CD14-positive monocyte (primary cell): ENCODE data around the gene ITGB8. TPM values are rescaled to one million over a fixed set of nuclear protein-coding genes. Genes with fewer than 3 reads are reported as not detected.

Experiments used
- DNase-seq, 3 donors: peaks; one replicate each; pipeline ENCODE4 v3.0.0-alpha.2; 2011 to 2022
- H2AFZ ChIP-seq: 2 replicates; pipeline ENCODE4 v1.6.0; 2012; ENCODE audit warnings: mild to moderate bottlenecking, low read depth, low read length, inconsistent platforms; ENCODE audit not compliant: insufficient read depth, poor library complexity, severe bottlenecking
- H3K27ac ChIP-seq, 2 donors: 1 replicate in 1 of 2; 2 replicates in 1 of 2; pipeline ENCODE4 v1.5.1; 2012 to 2013; ENCODE audit warnings: low read length in 2 of 2, control low read depth in 1 of 2, inconsistent platforms in 1 of 2, low read depth in 1 of 2, mild to moderate bottlenecking in 1 of 2
- H3K27me3 ChIP-seq, 2 donors: one replicate each; pipeline versions ENCODE4 v1.6.0 to v1.6.1; 2011 to 2013; ENCODE audit warnings: low read length in 2 of 2; ENCODE audit not compliant: control insufficient read depth in 2 of 2, insufficient read depth in 2 of 2
- H3K36me3 ChIP-seq, 2 donors: replicated peaks in 1 of 2; 1 replicate in 1 of 2; 2 replicates in 1 of 2; pipeline versions ENCODE4 v1.5.1 to v1.6.1; 2012 to 2013; ENCODE audit warnings: low read length in 2 of 2, control low read depth in 1 of 2, inconsistent platforms in 1 of 2, mild to moderate bottlenecking in 1 of 2; ENCODE audit not compliant: insufficient read depth in 2 of 2, control insufficient read depth in 1 of 2
- H3K4me1 ChIP-seq, 2 donors: 1 replicate in 1 of 2; 2 replicates in 1 of 2; pipeline versions ENCODE4 v1.5.1 to v1.6.1; 2012 to 2013; ENCODE audit warnings: low read length in 2 of 2, control low read depth in 1 of 2, inconsistent platforms in 1 of 2, mild to moderate bottlenecking in 1 of 2, moderate library complexity in 1 of 2; ENCODE audit not compliant: insufficient read depth in 2 of 2, control insufficient read depth in 1 of 2
- H3K4me2 ChIP-seq: replicated peaks from 2 replicates; pipeline ENCODE3; 2012; ENCODE audit warnings: low read length, moderate library complexity, mild to moderate bottlenecking; ENCODE audit not compliant: poor library complexity, severe bottlenecking; ENCODE audit errors: extremely low read depth
- H3K4me3 ChIP-seq, 3 experiments: fragments of 200-600 bp in 1 of 3; sonication (generic) in 1 of 3; replicated peaks in 1 of 3; 1 replicate in 2 of 3; 2 replicates in 1 of 3; pipeline ENCODE4 v1.5.1; 2011 to 2013; ENCODE audit warnings: low read length in 3 of 3, mild to moderate bottlenecking in 3 of 3, control low read depth in 2 of 3, low read depth in 2 of 3, inconsistent platforms in 1 of 3, moderate library complexity in 1 of 3
- H3K79me2 ChIP-seq: 2 replicates; pipeline ENCODE4 v1.6.0; 2012; ENCODE audit warnings: mild to moderate bottlenecking, control low read depth, inconsistent platforms, low read length, moderate library complexity; ENCODE audit not compliant: insufficient read depth
- H3K9ac ChIP-seq: 2 replicates; pipeline ENCODE4 v1.6.0; 2017; ENCODE audit warnings: low read length, mild to moderate bottlenecking; ENCODE audit not compliant: insufficient read depth, poor library complexity, severe bottlenecking
- H3K9me3 ChIP-seq, 2 donors: replicated peaks in 1 of 2; 1 replicate in 1 of 2; 2 replicates in 1 of 2; pipeline versions ENCODE4 v1.5.1 to v1.6.1; 2012 to 2013; ENCODE audit warnings: low read length in 2 of 2, control low read depth in 1 of 2; ENCODE audit not compliant: control insufficient read depth in 1 of 2, insufficient read depth in 1 of 2
- H4K20me1 ChIP-seq: 2 replicates; pipeline ENCODE4 v1.6.0; 2012; ENCODE audit warnings: mild to moderate bottlenecking, low read length, control low read depth, moderate library complexity; ENCODE audit not compliant: insufficient read depth
- H3K27ac Mint-ChIP-seq, 7 donors: one replicate each; pipeline ENCODE4 v1.8.0; 2020; ENCODE audit warnings: mild to moderate bottlenecking in 7 of 7, mixed read lengths in 7 of 7, moderate library complexity in 6 of 7, inconsistent platforms in 2 of 7
- H3K27me3 Mint-ChIP-seq, 3 donors: one replicate each; pipeline ENCODE4 v1.8.0; 2021 to 2022; ENCODE audit warnings: low read depth in 3 of 3, mild to moderate bottlenecking in 3 of 3, mixed read lengths in 3 of 3, moderate library complexity in 3 of 3, inconsistent platforms in 1 of 3
- H3K36me3 Mint-ChIP-seq, 2 donors: one replicate each; pipeline ENCODE4 v1.8.0; 2020; ENCODE audit warnings: mixed read lengths in 2 of 2, inconsistent platforms in 1 of 2, mild to moderate bottlenecking in 1 of 2
- H3K4me1 Mint-ChIP-seq: one replicate; pipeline ENCODE4 v1.8.0; 2020; ENCODE audit warnings: mild to moderate bottlenecking, mixed read lengths
- H3K4me3 Mint-ChIP-seq, 2 donors: one replicate each; pipeline ENCODE4 v1.8.0; 2020; ENCODE audit warnings: mild to moderate bottlenecking in 2 of 2, mixed read lengths in 2 of 2, moderate library complexity in 1 of 2
- H3K9me3 Mint-ChIP-seq, 7 donors: one replicate each; pipeline ENCODE4 v1.8.0; 2020 to 2022; ENCODE audit warnings: mixed read lengths in 7 of 7, mild to moderate bottlenecking in 6 of 7, moderate library complexity in 6 of 7, inconsistent platforms in 2 of 7
- WGBS: methylation state at CpG from one replicate; pipeline ENCODE4 v1.1.5; 2013; ENCODE audit warnings: missing lambda C conversion rate; ENCODE audit not compliant: insufficient coverage; 5-methylcytosine and 5-hydroxymethylcytosine counted together
- intact Hi-C, 2 donors: fragments of 100-400 bp; cut with micrococcal nuclease; formaldehyde crosslinking; loops; one replicate each; pipeline versions ENCODE4 v1.15.0 to v1.15.1; 2023
- polyA plus RNA-seq, 3 donors: library from polyadenylated mRNA; depleted of rRNA in 1 of 3; unstranded in 2 of 3; stranded (reverse) in 1 of 3; fragments of 300-500 nt in 2 of 3; fragments of >200 nt in 1 of 3; fragmentation: Illumina TruSeq in 2 of 3; gene quantifications; 1 replicate in 2 of 3; 2 replicates in 1 of 3; pipeline ENCODE4 v1.2.3, GENCODE V29; 2012 to 2021
- TF ChIP-seq, protein P1 (sequence below): fragments of 200-600 bp; IDR thresholded peaks from one replicate; pipeline ENCODE4 v1.8.0; 2022; ENCODE audit warnings: antibody characterized with exemption, mild to moderate bottlenecking

The ITGB8 gene
- polyA plus RNA-seq, 3 donors = 0.01 to 0.28 (median 0.19) TPM

DNA sequence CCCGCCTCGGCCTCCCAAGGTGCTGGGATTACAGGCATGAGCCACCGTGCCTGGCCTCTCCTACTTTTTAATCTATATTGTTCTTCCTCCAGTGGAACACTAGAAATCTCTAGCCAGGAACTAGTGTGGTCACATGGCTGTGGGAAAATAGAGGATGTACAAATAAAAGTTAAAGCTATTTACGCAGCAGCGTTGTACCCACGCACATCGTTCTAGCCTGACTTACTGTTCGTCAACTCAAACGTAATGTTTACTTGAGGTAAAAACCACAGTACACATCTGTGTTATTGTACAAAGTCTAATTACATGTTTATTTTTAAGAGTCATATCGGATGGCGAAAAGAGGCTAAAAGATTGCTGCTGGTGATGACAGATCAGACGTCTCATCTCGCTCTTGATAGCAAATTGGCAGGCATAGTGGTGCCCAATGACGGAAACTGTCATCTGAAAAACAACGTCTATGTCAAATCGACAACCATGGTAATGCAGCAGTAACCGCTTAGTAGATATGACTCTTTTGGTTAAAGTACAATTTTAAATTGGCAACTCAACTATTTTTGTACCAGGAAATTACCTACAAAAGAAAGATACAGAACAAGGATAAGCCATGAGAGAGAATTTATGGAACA is 50.8 kb downstream of the ITGB8 start:
- TF ChIP-seq, protein P1, sequence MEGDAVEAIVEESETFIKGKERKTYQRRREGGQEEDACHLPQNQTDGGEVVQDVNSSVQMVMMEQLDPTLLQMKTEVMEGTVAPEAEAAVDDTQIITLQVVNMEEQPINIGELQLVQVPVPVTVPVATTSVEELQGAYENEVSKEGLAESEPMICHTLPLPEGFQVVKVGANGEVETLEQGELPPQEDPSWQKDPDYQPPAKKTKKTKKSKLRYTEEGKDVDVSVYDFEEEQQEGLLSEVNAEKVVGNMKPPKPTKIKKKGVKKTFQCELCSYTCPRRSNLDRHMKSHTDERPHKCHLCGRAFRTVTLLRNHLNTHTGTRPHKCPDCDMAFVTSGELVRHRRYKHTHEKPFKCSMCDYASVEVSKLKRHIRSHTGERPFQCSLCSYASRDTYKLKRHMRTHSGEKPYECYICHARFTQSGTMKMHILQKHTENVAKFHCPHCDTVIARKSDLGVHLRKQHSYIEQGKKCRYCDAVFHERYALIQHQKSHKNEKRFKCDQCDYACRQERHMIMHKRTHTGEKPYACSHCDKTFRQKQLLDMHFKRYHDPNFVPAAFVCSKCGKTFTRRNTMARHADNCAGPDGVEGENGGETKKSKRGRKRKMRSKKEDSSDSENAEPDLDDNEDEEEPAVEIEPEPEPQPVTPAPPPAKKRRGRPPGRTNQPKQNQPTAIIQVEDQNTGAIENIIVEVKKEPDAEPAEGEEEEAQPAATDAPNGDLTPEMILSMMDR = no peak
- peaks cover 0 to 1% (median 0%) of the 10 kb centered on the region in 3 donors for H3K27me3 Mint-ChIP-seq
- no peak overlapping the region for H3K27ac Mint-ChIP-seq
- Histone ChIP-seq H3K79me2 (no peaks in the 10 kb centered on the region), H2AFZ (no peak overlapping the region), H3K4me2 (no peak overlapping the region), H4K20me1 (no peaks in the 10 kb centered on the region), H3K4me3 (no peak overlapping the region), H3K36me3 (no peaks in the 10 kb centered on the region), H3K27me3 (no peaks in the 10 kb centered on the region), H3K27ac (no peak overlapping the region), H3K9ac (no peak overlapping the region), H3K4me1 (no peaks in the 10 kb centered on the region), H3K9me3 (no peaks in the 10 kb centered on the region)
- peaks cover 0 to 6% (median 0%) of the 10 kb centered on the region in 7 donors for H3K9me3 Mint-ChIP-seq
- no peak for DNase-seq
- no peaks in the 10 kb centered on the region for H3K4me1 Mint-ChIP-seq
- H3K4me3 Mint-ChIP-seq = no peak overlapping the region
- intact Hi-C loops = no loop called here
- H3K36me3 Mint-ChIP-seq = no peaks in the 10 kb centered on the region
- 94% methylated on average over 7 of the region's 17 CpGs for WGBS

DNA sequence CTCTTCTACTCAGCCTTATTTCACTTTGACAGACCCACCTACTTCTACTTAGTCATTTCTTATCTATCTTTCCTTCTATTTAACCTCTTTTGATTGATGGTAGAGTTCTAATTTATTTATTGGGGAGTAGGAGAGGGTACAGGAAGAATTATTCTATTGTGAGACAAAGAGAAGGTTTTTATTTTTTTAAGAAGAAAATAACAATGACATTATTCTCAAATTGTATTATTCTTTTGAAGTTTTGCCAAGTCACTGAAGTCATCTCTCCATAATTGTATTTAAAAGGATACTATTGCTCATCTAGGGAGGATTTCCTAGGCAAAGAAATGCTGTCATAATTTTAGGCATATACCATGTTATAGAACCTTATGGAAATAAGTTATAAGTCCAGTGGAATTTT is 52.7 kb downstream of the ITGB8 start:
- no peak overlapping the region for H3K27ac Mint-ChIP-seq
- H3K27me3 Mint-ChIP-seq = peaks cover 0 to 3% (median 0%) of the 10 kb centered on the region in 3 donors
- Histone ChIP-seq H2AFZ (no peak overlapping the region), H3K4me3 (no peak overlapping the region), H3K4me2 (no peak overlapping the region), H3K27ac (no peak overlapping the region), H3K9me3 (no peaks in the 10 kb centered on the region), H3K9ac (no peak overlapping the region), H3K27me3 (no peaks in the 10 kb centered on the region), H3K4me1 (no peaks in the 10 kb centered on the region), H3K36me3 (no peaks in the 10 kb centered on the region), H4K20me1 (no peaks in the 10 kb centered on the region), H3K79me2 (no peaks in the 10 kb centered on the region)
- TF ChIP-seq, protein P1 = no peak
- no peak for DNase-seq
- no peaks in the 10 kb centered on the region for H3K36me3 Mint-ChIP-seq
- no peak overlapping the region for H3K4me3 Mint-ChIP-seq
- intact Hi-C loops = no loop called here
- H3K9me3 Mint-ChIP-seq = peaks cover 0 to 6% (median 0%) of the 10 kb centered on the region in 7 donors
- no peaks in the 10 kb centered on the region for H3K4me1 Mint-ChIP-seq
